IPS-11a (cell line): Measurements from ENCODE around the gene KIF2C.
"Not testable (repeated sequence)": the region's sequence is repeated elsewhere in the genome, so short reads cannot be mapped to it uniquely, and the experiment has no call there.

Experiments
- H3K4me3 ChIP-seq: one replicate; pipeline ENCODE4 v1.5.1; 2013; ENCODE audit warnings: low read depth, low read length, control low read depth

The KIF2C gene

DNA sequence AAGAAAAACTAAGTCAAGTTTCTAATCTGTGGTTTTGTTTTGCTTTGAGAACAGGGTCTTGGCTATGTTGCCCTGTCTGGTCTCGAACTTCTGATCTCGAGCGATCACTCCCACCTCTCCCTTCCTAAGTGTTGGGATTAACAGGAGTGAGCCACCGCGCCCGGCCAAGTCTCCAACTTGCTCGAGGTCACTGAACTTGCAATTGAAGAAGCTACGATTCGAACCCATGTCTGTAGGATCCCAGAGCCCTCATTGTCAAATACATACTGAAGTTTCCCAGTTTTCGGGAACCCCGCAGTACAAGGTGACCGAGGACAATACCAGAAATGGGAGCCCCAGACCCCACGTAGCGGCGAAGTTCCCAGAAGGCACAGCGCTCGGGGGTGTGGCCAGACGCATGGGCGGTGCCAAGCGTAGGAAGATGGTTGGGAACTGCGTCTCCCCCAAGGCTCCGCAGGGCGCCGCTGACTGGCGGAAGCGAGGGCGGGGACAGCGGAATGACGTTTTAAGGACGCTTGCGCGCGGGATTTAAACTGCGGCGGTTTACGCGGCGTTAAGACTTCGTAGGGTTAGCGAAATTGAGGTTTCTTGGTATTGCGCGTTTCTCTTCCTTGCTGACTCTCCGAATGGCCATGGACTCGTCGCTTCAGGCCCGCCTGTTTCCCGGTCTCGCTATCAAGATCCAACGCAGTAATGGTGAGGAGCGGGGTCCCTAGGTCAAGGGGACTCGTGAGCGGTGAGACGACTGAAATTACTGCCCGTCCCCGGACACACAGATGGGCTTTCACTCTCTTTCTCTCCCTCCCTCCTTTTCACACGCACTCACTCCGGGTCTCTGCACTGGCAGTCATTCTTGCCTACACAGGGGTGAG lies at the start of gene KIF2C:
Gene KIF2C (plus strand): TSS at position 531 of the 872 bp plus-strand sequence. CDS start 96 bp downstream, at position 627.
- H3K4me3 ChIP-seq: peak within 1 kb of the TSS; percentile 98

- H3K4me3 ChIP-seq: no peak overlapping the region
Observed at GRCh38 chr1:44693159-44693558, 46.5 kb upstream of the KIF2C start.

GRCh38 chr1:44693900-44694299 lies 45.7 kb upstream of the KIF2C start:
- no peak overlapping the region for H3K4me3 ChIP-seq

GRCh38 chr1:44694863-44695478 lies 44.7 kb upstream of the KIF2C start:
- H3K4me3 ChIP-seq: no peak overlapping the region

DNA sequence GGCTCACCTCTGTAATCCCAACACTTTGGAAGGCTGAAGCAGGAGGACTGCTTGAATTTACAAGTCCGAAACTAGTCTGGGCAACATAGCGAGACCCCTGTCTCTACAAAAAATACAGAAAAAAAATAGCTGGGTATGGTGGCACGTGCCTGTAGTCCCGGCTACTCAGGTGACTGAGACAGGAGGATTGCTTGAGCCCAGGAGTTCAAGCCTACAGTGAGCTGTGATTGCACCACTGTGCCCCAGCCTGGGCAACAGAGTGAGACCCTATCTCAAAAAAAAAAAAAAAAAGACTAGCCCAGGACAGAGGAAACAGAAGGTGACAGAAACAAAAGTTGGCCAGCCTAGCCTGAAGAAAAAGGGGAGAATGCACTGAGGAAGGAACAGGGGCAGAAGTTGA lies 44.0 kb upstream of the KIF2C start:
- H3K4me3 ChIP-seq: no peak overlapping the region

GRCh38 chr1:44696101-44696500 lies 43.5 kb upstream of the KIF2C start:
- H3K4me3 ChIP-seq: no peak overlapping the region

GRCh38 chr1:44696789-44697345 lies 42.8 kb upstream of the KIF2C start:
- no peak overlapping the region for H3K4me3 ChIP-seq

- no peak overlapping the region for H3K4me3 ChIP-seq
Observed at GRCh38 chr1:44698138-44698537, 41.5 kb upstream of the KIF2C start.

DNA sequence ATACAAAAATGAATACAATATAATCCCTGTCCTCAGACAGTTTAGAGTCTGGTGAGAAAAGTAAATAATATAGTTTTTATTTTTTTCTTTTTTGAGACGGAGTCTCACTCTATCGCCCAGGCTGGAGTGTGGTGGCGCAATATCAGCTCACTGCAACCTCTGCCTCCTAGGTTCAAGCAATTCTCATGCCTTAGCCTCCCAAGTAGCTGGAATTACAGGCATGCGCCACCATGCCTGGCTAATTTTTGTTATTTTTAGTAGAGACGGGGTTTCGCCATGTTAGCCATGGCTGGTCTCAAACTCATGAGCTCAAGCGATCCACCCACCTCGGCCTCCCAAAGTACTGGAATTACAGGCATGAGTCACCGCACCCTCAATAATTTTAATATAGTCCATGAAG lies 40.3 kb upstream of the KIF2C start:
- not testable (repeated sequence) for H3K4me3 ChIP-seq

GRCh38 chr1:44700573-44700972 lies 39.1 kb upstream of the KIF2C start:
- H3K4me3 ChIP-seq: no peak overlapping the region

DNA sequence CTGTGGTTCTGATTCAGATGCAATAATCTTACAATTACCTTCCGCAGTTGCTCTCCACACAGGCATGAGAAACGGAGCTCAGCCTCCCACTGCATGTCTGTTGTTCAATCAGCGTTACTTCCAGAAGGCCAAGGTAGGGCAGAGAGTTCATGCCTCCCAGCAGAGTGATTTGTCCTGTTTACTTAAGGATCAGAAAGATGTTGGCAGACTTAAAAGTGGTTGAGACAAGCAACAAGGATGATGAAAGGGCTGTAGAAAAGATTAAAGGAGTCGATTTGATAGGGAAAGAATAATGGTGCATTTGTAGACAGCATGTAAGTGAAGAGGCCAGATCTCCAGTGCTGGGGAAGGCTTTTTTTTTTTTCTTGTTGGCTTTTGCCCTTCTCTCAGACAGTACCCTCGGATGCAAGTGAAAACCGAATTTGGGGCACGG lies 38.5 kb upstream of the KIF2C start:
- no peak overlapping the region for H3K4me3 ChIP-seq

- no peak overlapping the region for H3K4me3 ChIP-seq
Observed at GRCh38 chr1:44705470-44705869, 34.2 kb upstream of the KIF2C start.

DNA sequence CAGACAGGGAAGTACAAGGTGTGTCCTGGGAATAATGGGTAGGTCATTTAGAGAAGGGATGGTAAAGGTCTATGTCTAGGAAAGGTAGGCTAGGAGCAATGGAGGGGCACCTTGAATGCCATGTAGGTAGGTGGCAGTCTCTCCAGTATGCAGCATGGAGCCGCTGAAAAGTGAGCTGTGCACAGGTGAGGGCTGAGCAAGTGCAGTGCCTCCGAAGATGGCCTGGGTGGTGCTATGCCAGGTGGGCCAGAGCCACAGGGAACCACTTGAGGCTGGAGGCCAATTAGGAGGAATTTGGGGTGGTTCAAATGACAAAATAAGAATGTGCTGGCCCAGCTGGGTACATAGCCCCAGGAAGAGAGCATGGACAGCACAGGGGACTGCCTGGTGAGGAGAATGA lies 33.7 kb upstream of the KIF2C start:
- H3K4me3 ChIP-seq: no peak overlapping the region

- no peak overlapping the region for H3K4me3 ChIP-seq
Observed at GRCh38 chr1:44707112-44707881, 32.3 kb upstream of the KIF2C start.

DNA sequence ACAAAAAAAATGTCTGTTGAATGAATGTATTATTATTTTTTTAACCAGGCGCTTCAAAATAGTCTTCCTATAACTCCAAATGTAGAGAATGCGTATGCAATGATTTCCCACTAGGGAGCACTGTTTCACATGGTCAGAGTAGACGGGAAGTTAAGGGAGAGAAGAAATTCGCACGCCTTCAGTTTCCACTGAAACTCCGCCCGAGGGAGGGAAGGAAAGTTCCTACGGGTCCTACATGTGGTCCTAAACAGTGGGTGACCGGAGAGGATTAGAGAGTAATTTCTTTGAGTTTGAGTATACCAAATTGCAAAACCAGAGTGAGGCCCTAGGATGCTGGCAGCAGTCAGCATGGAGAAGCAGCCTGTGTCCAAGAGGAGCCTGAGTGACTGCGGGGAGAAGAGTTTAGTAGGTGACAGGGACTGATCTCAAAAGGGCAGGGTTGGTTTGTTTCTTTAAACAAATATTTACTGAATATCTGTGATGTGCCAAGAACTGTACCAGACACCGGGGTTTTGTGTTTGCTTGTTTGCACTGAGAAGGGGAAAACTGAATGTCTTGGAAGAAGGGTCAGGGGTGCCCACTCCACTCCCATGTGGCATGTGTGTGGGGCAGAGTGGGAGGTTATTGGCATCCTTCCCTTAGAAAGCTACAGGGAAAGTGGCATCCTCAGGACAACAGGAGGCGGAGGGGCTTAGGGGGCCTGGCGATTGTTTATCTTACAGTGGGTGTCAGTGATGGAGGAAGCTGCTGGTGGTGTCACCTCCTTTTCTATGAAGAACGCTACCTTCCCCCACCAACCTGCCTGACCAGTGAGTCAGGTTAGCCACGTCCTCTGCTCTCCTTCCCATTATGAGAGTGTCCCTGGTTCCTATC lies 31.4 kb upstream of the KIF2C start:
- H3K4me3 ChIP-seq: no peak overlapping the region

DNA sequence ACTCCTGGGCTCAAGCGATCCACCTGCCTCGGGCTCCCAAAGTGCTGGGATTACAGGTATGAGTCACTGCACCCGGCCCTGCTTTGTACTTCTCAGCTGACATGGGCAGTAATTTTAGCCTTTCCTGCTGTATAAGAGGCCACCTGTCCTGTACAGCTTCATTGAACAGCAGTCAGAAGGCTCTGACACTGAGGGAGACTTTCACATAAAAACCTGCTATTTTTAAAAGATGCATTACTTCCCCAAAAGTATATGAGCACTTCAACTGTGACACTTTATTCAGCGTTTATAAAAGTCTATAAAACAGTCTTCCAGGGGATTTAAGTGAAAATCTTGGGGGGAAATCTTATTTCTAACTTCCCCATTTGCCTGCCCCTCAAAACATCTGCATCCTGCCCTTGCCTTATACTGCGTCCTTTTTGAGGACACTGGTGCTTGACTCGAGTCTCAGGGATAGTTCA lies 26.3 kb upstream of the KIF2C start:
- no peak overlapping the region for H3K4me3 ChIP-seq

DNA sequence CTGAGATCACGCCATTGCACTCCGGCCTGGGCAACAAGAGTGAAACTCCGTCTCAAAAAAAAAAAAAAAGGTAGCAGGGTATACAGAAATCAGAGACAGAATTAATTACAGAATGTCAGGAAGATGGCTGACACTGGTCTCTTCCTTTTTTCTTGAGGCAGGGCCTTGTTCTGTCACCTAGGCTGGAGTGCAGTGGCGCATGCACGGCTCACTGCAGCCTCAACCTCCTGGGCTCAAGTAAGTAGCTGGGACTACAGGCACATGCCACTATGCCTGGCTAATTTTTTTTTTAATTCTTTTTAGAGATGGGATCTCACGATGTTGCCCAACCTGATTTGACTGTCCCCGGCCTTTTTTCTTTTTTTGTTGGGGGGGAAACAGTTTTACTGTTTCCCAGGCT lies 25.1 kb upstream of the KIF2C start:
- no peak overlapping the region for H3K4me3 ChIP-seq

GRCh38 chr1:44714944-44715571 lies 24.6 kb upstream of the KIF2C start:
- no peak overlapping the region for H3K4me3 ChIP-seq

- no peak overlapping the region for H3K4me3 ChIP-seq
Observed at GRCh38 chr1:44717156-44717555, 22.5 kb upstream of the KIF2C start.

GRCh38 chr1:44717653-44718052 lies 22.0 kb upstream of the KIF2C start:
- no peak overlapping the region for H3K4me3 ChIP-seq
